Prostate gland (tissue), 2 donors: ENCODE results near the gene LTO1. TPM values are rescaled to one million over a fixed set of nuclear protein-coding genes. Genes with fewer than 3 reads are reported as not detected.
A peak's percentile ranks its signal among the peaks of the same experiment; 100 is the strongest.

Source experiments
- DNase-seq: peaks from one replicate; pipeline ENCODE4 v3.0.0-alpha.2; 2019; ENCODE audit warnings: low spot score
- H3K27ac ChIP-seq, 2 donors: fragments of 200-600 bp; sonication (generic); 2 replicates each; pipeline ENCODE4 v1.5.1; 2017 to 2019
- H3K27me3 ChIP-seq: fragments of 200-600 bp; sonication (generic); replicated peaks from 2 replicates; pipeline ENCODE4 v1.5.1; 2019; ENCODE audit not compliant: insufficient read depth
- H3K36me3 ChIP-seq, 2 donors: fragments of 200-600 bp; sonication (generic); 1 replicate in 1 of 2; 2 replicates in 1 of 2; pipeline versions ENCODE4 v1.5.1 to v1.8.1; 2017 to 2019
- H3K4me1 ChIP-seq: fragments of 200-600 bp; sonication (generic); replicated peaks from 2 replicates; pipeline ENCODE4 v1.5.1; 2019
- H3K4me3 ChIP-seq, 2 donors: fragments of 200-600 bp; sonication (generic); 2 replicates each; pipeline ENCODE4 v1.5.1; 2017 to 2019
- H3K9me3 ChIP-seq: fragments of 200-600 bp; sonication (generic); 2 replicates; pipeline ENCODE4 v1.5.1; 2017
- POLR2A ChIP-seq: fragments of 450-650 bp; IDR thresholded peaks from one replicate; pipeline ENCODE4 v1.6.1; 2016; ENCODE audit warnings: antibody characterized with exemption, mild to moderate bottlenecking
- POLR2AphosphoS5 ChIP-seq: sonication (generic); formaldehyde crosslinking; IDR thresholded peaks from one replicate; pipeline ENCODE4 v1.6.1; 2017; ENCODE audit warnings: antibody characterized with exemption
- WGBS: methylation state at CpG from one replicate; pipeline ENCODE4 v1.1.5; 2018; 5-methylcytosine and 5-hydroxymethylcytosine counted together
- intact Hi-C: fragments of 100-400 bp; cut with DNase I; formaldehyde crosslinking; loops from one replicate; pipeline ENCODE4 v1.14.2; 2022
- total RNA-seq, 2 donors: library from RNA; depleted of rRNA; stranded (reverse); fragments of >200 nt; gene quantifications; one replicate each; pipeline ENCODE4 v1.1.0, GENCODE V29; 2016
- TF ChIP-seq, protein P1 (sequence below), 4 experiments: fragments of 200-600 bp in 2 of 4; fragments of 450-650 bp in 2 of 4; sonication (generic) in 2 of 4; IDR thresholded peaks; 1 replicate in 3 of 4; 2 replicates in 1 of 4; pipeline ENCODE4 v1.5.1; 2016 to 2019; ENCODE audit warnings: antibody characterized with exemption in 4 of 4, mild to moderate bottlenecking in 2 of 4, moderate library complexity in 2 of 4

Gene LTO1
- total RNA-seq, 2 donors from 2014 or later, result 14.9 to 39.5 TPM

DNA sequence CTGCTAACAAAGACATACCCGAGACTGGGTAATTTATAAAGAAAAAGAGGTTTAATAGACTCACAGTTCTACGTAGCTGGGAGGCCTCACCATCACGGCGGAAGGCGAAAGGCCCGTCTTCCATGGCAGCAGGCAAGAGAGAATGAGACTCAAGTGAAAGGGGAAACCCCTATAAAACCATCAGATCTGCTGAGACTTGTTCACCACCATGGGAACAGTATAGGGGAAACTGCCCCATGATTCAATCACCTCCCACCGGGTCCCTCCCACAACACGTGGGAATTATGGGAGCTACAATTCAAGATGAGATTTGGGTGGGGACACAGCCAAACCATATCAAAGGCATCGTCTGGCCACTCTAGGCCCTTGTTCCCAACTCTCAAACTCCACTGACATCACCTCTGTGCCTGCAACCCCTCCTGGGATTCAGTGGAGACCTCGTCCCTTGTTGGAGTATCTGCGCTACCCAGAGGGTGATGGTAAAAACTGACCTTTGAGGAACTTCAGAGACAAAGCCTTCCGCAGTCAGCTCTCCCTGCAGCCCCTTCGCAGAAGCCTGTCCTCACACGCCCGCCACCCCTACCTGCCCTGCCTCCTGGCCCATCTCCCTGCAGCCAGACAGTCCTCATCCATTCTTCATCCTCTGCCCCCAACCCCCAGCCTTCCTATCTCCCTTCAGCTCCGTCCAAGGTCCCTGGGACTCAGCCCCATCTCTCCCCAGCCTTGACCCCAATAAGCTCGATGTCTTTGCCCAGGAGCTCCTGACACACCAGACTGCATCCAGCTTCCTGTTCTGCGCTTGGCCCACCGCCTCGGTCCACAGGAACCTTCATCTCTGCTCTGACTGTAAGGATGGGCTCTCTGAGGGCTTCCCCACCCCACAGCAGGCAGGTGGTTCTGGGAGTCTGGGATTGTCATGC, 18.4 kb downstream of the LTO1 start:
- H3K9me3 ChIP-seq, result no peaks in the 10 kb centered on the region
- intact Hi-C loops, result no loop called here
- TF ChIP-seq POLR2A (no peak), POLR2AphosphoS5 (no peak)
- TF ChIP-seq, protein P1, sequence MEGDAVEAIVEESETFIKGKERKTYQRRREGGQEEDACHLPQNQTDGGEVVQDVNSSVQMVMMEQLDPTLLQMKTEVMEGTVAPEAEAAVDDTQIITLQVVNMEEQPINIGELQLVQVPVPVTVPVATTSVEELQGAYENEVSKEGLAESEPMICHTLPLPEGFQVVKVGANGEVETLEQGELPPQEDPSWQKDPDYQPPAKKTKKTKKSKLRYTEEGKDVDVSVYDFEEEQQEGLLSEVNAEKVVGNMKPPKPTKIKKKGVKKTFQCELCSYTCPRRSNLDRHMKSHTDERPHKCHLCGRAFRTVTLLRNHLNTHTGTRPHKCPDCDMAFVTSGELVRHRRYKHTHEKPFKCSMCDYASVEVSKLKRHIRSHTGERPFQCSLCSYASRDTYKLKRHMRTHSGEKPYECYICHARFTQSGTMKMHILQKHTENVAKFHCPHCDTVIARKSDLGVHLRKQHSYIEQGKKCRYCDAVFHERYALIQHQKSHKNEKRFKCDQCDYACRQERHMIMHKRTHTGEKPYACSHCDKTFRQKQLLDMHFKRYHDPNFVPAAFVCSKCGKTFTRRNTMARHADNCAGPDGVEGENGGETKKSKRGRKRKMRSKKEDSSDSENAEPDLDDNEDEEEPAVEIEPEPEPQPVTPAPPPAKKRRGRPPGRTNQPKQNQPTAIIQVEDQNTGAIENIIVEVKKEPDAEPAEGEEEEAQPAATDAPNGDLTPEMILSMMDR (IDR thresholded peaks at IDR 0.05), result no peak
- peaks cover 6% of the 10 kb centered on the region for H3K4me1 ChIP-seq
- H3K36me3 ChIP-seq, result no peaks in the 10 kb centered on the region
- H3K4me3 ChIP-seq, result no peak overlapping the region
- no peaks in the 10 kb centered on the region for H3K27me3 ChIP-seq
- no peak overlapping the region for H3K27ac ChIP-seq
- no peak for DNase-seq
- 62% methylated on average over 20 of the region's 20 CpGs for WGBS

DNA sequence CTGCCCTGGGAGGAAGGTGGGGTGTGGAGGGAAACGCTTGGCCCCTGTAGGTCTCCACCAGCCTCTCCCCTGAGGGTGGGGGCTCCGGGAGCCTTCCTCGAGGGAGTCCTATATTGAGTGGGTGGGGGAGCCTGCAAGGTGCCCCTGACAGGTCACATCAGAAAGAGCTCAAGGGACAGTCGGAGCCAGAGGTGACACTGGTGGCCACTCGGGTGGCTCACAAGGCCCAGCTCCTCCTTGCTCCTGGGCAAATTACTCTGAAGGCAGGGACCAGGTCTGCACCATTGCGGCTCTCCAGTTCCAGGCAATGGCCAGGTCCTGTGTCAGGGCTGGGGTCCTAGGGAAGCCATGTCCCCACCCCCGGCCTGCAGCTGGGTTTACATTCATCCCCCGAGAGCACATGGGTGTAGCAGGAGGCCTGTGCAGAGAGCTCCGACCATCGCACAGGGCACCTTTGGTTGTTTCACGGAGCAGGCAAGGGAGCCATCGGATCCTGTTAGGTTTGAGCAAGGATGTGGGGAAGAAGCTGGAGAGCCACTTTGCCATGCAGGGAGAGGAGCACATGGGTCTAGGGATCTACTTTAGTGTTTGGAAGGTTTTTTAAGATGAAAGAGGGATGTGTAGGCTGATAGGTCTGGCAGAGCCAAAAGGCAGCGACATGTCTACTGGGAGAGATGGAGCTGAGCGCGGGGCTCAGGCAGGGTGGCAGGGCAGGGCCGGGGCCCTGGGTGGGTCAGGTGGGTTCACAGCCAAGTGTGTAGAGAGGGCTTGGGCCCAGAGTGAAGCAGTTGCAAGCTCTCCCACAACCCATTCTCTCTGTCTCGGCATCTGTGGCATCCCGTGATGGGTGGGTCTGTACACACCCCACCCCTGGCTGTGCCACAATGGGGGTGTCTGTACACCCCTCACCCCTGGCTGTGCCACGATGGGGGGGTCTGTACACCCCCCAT, 19.4 kb downstream of the LTO1 start:
- TF ChIP-seq POLR2AphosphoS5 (no peak), POLR2A (no peak)
- TF ChIP-seq, protein P1 (IDR thresholded peaks at IDR 0.05), result no peak
- H3K9me3 ChIP-seq, result no peaks in the 10 kb centered on the region
- H3K36me3 ChIP-seq, result no peaks in the 10 kb centered on the region
- no peak for DNase-seq
- intact Hi-C loops, result no loop called here
- peak overlapping the region; percentile 82 to 91 for H3K27ac ChIP-seq
- H3K4me3 ChIP-seq, result peak overlapping the region in 1 of 2 donors; percentile 21
- peaks cover 6% of the 10 kb centered on the region for H3K4me1 ChIP-seq
- 91% methylated on average over 19 of the region's 19 CpGs for WGBS
- no peaks in the 10 kb centered on the region for H3K27me3 ChIP-seq

DNA sequence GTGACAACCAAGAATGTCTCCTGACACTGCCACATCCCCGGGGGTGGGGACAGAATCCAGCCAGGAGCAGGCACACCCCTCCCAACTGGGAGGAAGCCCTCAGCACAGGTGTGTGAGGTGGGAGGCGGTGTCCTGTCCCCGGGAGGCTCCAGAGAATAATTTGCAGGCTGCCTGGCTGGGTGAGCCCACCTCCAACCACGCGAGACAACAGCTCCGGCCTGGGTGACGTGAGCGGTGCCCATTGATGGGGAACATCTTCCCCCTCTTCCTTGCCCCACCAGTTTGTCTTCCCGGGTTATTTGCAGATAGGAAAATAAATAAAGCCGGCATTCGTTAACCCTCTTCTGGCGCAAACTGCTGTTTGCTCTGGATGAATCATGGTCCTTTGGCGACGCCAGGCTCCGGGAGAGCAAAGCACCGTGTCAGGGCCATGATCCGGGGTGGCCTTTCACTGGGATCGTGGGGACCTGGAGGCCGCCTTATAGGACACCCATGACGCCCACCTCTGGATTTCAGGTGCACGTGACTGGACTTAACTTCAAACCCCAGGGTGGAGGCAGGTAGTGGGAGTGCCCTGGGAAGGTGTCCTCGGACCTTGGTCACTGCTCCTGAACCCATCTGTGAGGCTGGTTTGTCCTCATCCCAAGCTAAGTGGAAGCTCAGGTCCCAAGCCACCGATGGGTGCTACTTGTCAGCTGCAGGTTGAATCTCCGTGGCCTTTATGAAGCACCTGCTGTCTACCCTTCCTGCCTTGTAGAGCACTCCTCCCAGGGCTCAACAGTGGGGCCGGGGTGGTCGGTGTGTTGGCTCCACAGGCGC, 20.3 kb downstream of the LTO1 start:
- DNase-seq, result peak; percentile 89
- H3K36me3 ChIP-seq, result no peaks in the 10 kb centered on the region
- TF ChIP-seq POLR2AphosphoS5 (peak; percentile 90), POLR2A (no peak)
- TF ChIP-seq, protein P1 (IDR thresholded peaks at IDR 0.05), result peak in 2 of 4 experiments; percentile 17 to 24
- no peaks in the 10 kb centered on the region for H3K27me3 ChIP-seq
- H3K9me3 ChIP-seq, result no peaks in the 10 kb centered on the region
- H3K4me1 ChIP-seq, result peaks cover 6% of the 10 kb centered on the region
- peak overlapping the region; percentile 82 to 91 for H3K27ac ChIP-seq
- WGBS, result 38% methylated on average over 27 of the region's 27 CpGs
- intact Hi-C loops, result no loop called here
- peak overlapping the region in 1 of 2 donors; percentile 21 for H3K4me3 ChIP-seq

DNA sequence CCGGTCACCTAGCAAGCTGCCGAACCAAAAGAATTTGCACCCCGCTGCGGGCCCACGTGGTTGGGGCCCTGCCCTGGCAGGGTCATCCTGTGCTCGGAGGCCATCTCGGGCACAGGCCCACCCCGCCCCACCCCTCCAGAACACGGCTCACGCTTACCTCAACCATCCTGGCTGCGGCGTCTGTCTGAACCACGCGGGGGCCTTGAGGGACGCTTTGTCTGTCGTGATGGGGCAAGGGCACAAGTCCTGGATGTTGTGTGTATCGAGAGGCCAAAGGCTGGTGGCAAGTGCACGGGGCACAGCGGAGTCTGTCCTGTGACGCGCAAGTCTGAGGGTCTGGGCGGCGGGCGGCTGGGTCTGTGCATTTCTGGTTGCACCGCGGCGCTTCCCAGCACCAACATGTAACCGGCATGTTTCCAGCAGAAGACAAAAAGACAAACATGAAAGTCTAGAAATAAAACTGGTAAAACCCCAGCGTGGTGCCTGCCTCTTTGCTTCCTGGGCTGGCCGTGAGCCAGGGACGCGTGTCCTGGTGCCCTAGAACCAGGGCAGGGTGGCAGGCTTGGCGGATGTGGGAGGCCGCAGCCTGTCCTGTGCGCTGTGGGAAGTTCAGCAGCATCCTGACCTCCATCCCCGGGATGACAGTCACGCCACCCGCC, 21.0 kb downstream of the LTO1 start:
- TF ChIP-seq POLR2A (no peak), POLR2AphosphoS5 (no peak)
- TF ChIP-seq, protein P1 (IDR thresholded peaks at IDR 0.05), result no peak
- intact Hi-C loops, result no loop called here
- Histone ChIP-seq H3K9me3 (no peaks in the 10 kb centered on the region), H3K4me1 (peaks cover 6% of the 10 kb centered on the region), H3K27me3 (no peaks in the 10 kb centered on the region), H3K36me3 (no peaks in the 10 kb centered on the region), H3K27ac (peak overlapping the region; percentile 82 to 91), H3K4me3 (peak overlapping the region in 1 of 2 donors; percentile 21)
- WGBS, result 48% methylated on average over 38 of the region's 38 CpGs
- DNase-seq, result peak; percentile 81
